ENCODE results near the gene SPECC1L.
A peak's percentile ranks its signal among the peaks of the same experiment; 100 is the strongest.
"Not testable (repeated sequence)": the region's sequence is repeated elsewhere in the genome, so short reads cannot be mapped to it uniquely, and the experiment has no call there.

The SPECC1L gene

DNA sequence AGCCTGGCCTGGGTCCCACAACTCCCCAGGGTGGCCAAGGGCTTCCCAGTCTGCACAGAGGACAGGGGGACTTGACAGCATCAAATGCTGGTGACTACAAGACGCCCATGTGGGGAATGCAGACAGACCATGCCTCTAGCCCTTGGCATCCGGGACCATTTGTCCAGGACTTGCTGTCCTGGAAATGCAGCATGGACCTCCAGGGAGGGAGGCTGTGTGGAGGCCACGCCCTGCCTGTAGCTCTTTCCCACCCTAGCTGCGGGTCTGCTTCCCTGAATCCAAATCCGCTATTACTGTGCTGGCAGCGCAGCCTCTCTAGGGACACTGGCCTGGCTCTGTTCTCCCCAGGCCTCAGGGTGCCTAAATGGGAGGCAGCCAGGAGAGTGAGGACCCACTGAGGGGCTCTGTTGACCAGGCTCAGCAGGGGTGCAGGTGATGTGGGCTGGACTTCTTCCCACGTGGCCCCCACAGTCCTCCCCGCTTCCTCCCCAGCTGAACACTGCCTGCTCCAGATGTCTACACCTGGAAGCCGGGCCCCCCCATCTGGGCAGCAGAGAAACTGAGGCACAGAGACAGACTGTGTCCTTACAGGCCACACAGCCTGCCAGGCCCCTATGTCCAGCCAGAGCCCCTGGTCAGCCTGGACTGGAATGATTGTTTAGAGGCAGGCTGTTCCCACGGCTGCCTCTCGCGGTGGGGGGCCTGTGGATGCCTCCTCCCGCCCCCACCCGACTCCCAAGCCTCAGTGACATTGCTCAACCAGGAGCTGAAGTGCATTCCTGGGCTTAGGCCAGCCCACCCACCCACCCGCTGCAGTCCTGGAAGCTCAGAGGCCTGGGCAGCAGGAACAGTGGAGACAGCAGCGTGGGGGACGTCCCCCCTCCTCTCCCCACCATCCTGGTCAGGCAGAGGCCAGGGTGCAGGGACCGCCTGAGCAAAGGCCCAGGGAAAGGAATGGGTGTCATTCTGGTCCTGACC, 24.8 kb upstream of the SPECC1L start:
- DNase-seq (ENCODE audit: insufficient read length, low spot score); FAIRE-seq: not testable (repeated sequence)

DNA sequence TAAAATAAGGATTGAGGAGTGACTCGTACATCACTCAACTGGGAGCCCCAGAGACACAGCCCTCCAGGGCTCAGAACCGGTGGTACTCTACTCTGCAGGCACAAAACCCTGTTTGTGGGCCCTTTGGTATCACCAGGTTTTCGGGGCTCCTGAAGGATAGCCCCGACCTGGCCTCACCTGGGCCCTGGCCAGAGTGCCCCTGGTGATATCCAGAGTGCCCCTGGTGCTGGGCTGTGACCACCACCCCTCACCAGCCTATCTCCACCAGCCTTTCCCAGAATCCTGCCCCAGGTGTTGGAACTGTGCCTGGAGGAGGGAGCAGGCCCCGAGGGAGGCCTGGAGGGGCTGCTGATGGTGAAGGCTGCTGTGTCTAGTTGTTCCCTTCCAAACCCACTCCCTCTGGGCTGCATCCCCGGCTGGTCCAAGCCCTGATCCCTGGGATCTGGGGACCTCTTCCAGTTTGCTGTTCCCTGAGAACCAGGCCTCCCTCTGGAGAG, 23.6 kb upstream of the SPECC1L start:
- FAIRE-seq (no peak), DNase-seq (ENCODE audit: insufficient read length, low spot score) (no peak)

- no peak for FAIRE-seq
Measured at GRCh38 chr22:24247564-24248344, 22.9 kb upstream of the SPECC1L start.

DNA sequence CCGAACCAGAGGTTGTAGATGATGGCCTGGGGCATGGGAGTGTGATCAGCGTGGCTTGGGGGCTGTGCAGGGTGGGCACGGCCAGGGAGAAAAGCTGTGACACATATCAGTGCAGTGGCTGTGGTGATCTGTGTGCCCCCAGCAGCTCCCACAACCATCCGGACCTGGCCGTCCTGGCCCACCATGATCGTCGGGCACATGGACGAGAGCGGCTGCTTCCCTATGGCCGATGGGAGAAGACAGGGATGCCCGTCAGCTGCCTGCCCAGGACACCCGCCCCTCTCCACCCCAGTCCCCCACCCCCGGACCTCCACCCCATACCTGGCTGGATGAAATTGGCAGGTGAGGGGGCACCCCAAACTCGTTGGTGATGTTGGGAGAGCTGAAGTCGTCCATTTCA, 22.0 kb upstream of the SPECC1L start:
- not testable (repeated sequence) for DNase-seq (ENCODE audit: insufficient read length, low spot score); FAIRE-seq

More at GRCh38 chr22:24247564-24248344, 22.9 kb upstream of the SPECC1L start:
- DNase-seq (ENCODE audit: insufficient read length, low spot score) = peak; percentile 77

GRCh38 chr22:24249413-24249812, 21.2 kb upstream of the SPECC1L start:
- FAIRE-seq; DNase-seq (ENCODE audit: insufficient read length, low spot score): not testable (repeated sequence)

GRCh38 chr22:24251286-24251685, 19.3 kb upstream of the SPECC1L start:
- FAIRE-seq; DNase-seq (ENCODE audit: insufficient read length, low spot score): not testable (repeated sequence)

DNA sequence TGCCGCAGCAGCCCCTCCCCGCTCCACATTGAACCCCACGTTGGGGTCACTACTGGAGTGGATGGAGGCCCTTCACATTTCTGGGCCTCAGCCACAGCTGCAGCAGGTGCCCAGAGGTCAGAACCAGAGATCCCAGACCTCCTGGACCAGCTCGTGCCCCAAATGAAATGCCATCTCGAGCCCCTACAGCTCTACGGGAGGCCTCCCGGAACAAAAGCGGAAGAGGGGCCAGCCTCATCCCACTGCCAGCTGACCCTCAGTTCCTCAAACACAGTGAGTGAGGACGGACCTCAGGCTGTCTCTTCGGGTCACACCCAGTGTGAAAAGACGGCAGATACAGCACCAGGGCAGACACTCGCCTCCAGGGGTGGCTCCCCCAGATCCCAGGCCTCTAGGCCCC, 17.5 kb upstream of the SPECC1L start:
- not testable (repeated sequence) for FAIRE-seq; DNase-seq (ENCODE audit: insufficient read length, low spot score)

- not testable (repeated sequence) for DNase-seq (ENCODE audit: insufficient read length, low spot score); FAIRE-seq
Measured at GRCh38 chr22:24256136-24256535, 14.5 kb upstream of the SPECC1L start.

GRCh38 chr22:24256736-24257135, 13.9 kb upstream of the SPECC1L start:
- not testable (repeated sequence) for FAIRE-seq

DNA sequence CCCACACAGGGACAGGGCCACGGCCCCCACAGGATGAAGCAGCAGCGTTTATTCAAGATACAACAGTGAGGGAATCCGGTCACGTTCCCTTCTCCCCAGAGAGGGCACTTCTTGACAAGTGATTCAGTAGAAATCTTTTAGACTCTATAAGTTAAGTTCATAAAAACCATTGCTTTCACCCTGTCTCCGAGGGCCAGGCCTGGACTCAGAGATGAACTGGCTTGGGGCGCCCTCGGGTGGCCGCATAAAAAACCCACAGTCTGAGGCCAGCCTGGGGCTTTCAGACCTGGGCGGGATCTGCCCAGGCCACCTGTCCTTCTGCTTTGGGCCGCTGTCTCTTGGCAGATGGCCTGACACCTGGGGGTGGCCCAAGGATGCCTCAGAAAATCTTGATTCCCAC, 11.2 kb upstream of the SPECC1L start:
- not testable (repeated sequence) for FAIRE-seq; DNase-seq (ENCODE audit: insufficient read length, low spot score)

More at GRCh38 chr22:24256736-24257135, 13.9 kb upstream of the SPECC1L start:
- not testable (repeated sequence) for DNase-seq (ENCODE audit: insufficient read length, low spot score)

GRCh38 chr22:24262185-24262749, 8.4 kb upstream of the SPECC1L start:
- FAIRE-seq; DNase-seq (ENCODE audit: insufficient read length, low spot score): not testable (repeated sequence)

DNA sequence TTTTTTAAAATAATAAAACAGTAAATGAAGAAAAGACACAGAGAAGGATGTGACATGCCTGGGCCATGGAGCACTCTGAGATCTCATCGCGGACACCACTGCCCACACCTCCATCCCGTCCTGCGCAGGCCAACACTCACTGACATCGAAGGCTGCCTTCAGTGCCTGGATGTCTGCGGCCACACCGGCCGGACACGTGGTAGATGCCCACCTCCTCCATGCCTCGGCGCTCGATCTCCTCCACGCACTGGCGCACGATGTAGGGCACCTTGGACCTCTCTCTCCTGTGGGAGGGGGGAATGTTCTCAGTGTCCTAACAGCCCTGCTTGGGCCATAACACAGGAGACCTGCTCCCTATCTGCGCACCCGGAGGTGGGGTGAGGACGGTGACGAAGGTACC, 7.2 kb upstream of the SPECC1L start:
- DNase-seq (ENCODE audit: insufficient read length, low spot score); FAIRE-seq: not testable (repeated sequence)

GRCh38 chr22:24264329-24264896, 6.2 kb upstream of the SPECC1L start:
- DNase-seq (ENCODE audit: insufficient read length, low spot score); FAIRE-seq: not testable (repeated sequence)

DNA sequence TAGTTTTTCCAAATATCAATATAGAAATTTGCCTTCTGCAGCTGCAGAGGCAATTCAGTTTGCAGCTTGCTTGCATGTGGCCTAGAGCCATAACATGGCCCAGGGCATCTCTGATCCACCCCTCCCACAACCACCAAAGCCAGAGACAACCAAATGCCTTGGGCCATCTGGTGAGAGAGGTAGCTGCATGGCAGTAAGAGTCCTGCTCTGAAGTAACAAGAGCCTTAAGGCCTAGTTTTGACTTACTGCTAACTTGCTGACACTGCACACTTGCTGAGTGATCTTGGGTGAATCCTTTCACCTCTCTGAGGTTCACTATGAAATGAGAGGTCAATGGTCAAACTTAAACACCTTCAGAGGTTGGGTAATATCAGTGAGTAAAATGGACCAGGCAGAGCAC, 4.9 kb upstream of the SPECC1L start:
- DNase-seq (ENCODE audit: insufficient read length, low spot score) (no peak), FAIRE-seq (no peak)

GRCh38 chr22:24266495-24266894, 4.1 kb upstream of the SPECC1L start:
- not testable (repeated sequence) for FAIRE-seq; DNase-seq (ENCODE audit: insufficient read length, low spot score)

GRCh38 chr22:24271386-24271854, 789 bp downstream of the SPECC1L start:
- DNase-seq (ENCODE audit: insufficient read length, low spot score) (no peak), FAIRE-seq (peak; percentile 70)

DNA sequence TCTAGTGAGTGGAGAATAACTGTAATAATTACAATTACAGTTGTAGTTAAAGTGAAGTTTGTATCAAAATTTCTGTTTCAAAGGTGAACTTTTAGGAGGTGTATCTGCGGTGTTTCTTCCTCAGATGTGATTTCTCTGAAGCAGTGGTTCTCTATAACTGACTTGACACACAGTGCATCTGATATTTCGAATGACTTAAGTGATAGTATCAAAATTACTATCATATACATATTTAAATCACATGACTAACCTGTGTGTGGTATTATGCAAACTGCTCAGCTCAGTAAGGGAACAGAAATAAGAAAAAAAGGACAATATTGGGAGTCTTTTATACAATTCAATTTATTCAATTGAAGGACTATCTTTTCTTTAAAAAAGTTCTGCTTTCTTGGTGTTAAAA, 2.4 kb downstream of the SPECC1L start:
- FAIRE-seq = peak; percentile 67
- DNase-seq (ENCODE audit: insufficient read length, low spot score) = not testable (repeated sequence)

DNA sequence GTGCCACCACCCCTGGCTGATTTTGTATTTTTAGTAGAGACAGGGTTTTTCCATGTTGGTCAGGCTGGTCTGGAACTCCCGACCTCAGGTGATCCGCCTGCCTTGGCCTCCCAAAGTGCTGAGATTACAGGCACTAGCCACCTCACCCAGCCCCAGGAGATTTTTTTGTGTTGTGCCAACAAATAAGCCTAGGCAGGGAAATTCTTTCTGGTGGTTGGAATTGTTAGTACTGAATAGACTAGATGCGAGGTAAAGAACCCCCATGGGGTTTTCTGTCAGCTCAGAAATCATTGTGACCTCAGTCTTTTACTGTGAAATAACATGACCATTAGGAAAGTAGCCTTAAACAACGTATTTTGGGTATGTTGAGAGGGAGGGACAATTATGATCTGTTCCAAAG, 3.3 kb downstream of the SPECC1L start:
- FAIRE-seq; DNase-seq (ENCODE audit: insufficient read length, low spot score): not testable (repeated sequence)

DNA sequence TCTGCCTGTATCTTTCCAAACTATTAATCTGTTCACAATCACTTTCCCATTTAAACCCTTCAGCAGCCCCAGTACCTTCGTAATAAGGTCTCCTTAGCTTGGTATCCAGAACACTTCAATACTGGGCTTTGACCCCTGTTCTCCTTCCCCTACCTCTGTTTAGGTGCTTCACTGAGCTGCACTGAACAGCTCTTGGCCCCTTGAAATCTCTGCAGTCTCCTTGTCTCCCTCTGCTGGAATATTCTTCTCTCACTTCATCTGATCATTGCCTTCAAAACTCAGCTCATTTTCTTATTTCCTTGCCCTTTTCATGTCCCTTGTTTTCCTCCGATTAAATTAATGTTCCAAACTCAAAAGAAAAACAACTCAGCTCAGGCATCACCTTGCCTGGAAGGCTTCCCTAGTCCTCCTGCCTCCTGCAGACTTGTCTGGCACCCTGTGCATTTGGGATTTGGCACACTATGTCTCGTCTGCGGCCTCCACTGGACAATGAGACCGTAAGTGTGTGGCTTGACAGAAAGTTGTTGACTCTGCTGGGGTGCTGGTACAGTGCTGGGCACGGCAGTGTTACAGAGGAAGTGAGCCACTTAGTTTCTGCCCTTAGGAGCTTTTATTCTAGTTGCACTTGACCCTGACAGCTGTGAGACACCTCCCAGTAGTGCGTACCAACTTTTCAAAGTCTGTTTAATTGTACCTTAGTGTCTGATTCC, 4.2 kb downstream of the SPECC1L start:
- FAIRE-seq; DNase-seq (ENCODE audit: insufficient read length, low spot score): not testable (repeated sequence)
